Measurements from ENCODE around the gene AZU1.
"Not testable (repeated sequence)": the region's sequence is repeated elsewhere in the genome, so short reads cannot be mapped to it uniquely, and the experiment has no call there.

AZU1 gene

GRCh38 chr19:810883-811489 is 16.7 kb upstream of the AZU1 start:
- DNase-seq, result no peak

GRCh38 chr19:811506-812048 is 16.1 kb upstream of the AZU1 start:
- DNase-seq, result no peak

- no peak for DNase-seq
These were observed 15.4 kb upstream of the AZU1 start for GRCh38 chr19:812049-812746.

DNA sequence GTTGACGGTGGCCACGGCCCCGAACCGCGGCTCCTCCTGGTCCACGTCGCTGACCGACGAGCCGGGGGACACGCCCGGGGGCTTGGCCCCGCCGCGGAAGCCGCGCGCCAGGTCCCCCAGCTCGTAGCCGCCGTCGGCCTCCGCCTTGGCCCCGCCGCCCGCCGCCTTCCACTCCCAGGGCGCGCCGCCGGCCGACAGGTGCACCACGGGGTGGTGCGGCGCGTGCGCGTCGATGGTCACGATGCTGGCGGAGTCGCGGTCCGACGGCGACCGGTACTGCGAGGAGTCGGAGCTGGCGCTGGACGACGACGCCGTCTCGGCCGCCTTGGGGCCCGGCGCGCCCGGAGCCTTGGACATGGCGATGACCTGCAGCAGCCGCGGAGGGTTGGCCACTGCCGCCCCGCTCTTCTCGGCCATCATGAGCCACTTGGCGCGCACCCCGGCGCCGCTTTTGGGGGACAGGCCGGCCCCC is 14.9 kb upstream of the AZU1 start:
- no peak for DNase-seq

- DNase-seq, result no peak
These were observed 14.2 kb upstream of the AZU1 start for GRCh38 chr19:813219-814151.

DNA sequence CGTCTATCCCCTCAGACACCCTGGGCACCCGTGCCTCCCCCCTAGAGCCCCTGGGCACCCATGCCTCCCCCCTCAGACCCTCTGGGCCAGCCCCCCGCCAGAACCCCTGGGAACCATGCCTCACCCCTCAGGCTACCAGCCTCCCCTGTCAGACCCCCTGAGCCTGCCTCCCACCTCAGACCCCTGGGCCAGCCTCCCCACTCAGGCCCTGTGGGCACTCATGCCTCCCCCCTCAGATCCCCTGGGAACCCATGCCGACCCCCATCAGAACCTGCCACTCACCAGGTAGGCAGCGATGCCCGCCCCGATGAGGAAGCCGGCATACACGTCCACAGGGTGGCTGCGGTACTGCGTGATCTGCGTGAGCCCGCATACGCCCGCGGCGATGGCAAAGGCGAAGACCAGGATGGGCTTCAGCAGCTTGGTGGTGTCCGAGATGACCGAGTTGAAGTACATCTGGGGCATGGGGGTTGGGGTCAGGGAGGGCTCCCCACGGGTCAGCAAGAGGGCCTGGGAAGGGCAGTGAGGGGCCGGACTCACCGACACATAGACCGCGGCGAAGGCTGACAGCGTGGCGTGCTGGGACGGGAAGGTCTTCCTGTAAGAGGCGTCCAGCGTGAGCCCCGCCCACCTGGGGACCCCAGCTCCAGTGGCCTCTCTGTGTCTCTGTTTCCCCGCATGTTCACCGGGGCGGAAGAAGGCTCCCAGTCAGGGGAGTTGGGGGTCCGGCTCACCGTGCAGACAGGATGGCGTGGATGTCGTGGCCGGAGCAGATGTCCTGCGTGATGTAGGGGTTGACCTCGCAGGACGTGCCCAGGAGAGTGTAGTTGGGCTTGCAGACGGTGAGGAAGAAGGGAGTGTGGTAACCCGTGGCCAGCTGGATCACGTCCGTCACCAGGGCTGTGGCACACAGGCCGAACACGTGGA is 13.2 kb upstream of the AZU1 start:
- no peak for DNase-seq

DNA sequence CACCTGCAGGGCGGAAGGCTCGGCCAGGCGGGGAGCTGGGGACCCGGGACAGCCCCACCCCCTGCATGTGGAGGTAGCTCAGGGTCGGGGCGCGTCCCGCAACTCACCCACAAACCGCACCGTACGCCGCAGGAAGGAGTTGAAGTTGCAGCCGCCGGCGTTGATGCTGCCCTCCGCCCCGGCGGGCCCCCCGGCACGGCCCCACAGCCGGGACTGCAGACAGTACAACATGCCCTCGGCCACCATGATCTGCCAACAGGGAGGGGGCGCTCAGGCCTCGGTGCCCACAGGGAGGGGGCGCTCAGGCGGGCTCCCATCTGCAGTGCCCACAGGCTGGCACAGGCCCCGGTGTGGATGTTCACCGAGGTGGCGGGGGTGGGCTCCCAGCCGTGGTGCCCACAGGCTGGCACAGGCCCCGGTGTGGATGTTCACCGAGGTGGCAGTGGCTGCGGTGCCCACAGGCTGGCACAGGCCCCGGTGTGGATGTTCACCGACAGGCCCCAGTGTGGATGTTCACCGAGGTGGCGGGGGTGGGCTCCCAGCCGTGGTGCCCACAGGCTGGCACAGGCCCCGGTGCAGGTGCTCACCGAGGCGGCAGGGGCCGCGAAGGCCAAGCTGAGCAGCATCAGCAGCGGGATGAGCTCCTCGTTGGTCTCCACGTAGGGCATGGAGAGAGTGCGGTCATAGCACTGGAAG is 12.4 kb upstream of the AZU1 start:
- no peak for DNase-seq

GRCh38 chr19:815775-816499 is 11.7 kb upstream of the AZU1 start:
- DNase-seq, result no peak

GRCh38 chr19:816500-816857 is 11.2 kb upstream of the AZU1 start:
- DNase-seq, result no peak

GRCh38 chr19:820212-820611 is 7.4 kb upstream of the AZU1 start:
- DNase-seq, result not testable (repeated sequence)

DNA sequence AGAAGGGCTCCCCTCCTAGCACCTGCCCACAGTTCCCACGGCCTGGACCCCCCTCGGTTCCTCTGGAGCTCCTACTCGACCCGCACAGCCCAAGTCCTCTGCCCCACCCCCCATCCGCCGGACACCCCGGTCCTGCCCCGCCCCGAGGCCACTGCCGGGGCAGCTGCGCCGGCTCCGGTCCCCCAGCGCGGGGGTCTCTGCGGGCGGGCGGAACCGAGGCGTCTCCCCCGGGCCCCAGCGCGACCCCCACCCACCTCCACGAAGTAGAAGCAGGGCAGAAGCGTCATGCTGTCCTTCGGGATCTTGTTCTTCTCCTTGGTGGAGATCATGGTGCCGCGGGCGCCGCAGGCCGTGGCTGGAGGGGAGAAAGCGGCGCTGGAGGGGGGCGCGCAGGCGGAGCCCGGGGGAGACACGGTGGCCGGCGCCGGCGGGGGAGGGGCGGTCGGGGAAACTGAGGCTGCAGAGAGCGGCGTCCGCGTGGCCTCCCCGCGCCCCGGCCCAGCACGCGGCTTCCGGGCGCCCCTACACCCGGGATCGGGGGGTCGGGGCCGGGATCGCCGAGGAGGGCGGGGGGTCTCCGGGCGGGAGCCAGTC is 6.3 kb upstream of the AZU1 start:
- no peak for DNase-seq

- DNase-seq, result no peak
These were observed 5.7 kb upstream of the AZU1 start, which contains the start of gene PLPPR3 for GRCh38 chr19:821825-822503. TSS of gene PLPPR3 (minus strand) at chr19:821955. CDS start at chr19:821559, 396 bp downstream.

DNA sequence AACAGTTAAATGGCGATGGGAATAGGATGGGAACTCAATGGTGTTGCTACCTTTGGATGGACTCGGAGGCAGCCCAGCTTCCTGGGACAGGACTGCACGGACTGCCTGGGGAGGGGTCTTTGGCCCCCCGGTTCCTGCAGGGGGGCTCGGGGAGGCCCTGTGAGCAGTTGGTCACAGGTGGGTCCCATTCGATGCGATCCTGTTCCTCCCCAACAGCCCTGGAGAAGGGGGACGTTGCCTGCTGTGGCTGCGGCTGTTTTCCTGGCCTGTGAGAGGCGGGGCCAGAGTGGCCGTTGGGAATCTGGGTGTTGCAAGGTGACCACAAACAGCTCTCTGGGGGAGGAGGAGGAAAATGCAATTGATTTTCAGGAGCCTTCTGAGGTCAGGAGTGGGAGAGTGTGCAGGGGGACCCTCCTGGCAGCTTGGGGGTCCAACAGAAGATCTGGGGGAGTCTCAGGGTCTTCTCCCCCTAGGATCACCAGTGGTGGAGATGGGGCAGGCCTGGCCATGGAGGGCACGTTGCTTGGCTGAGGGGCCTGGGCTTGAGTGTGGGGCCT is 4.0 kb upstream of the AZU1 start:
- no peak for DNase-seq

DNA sequence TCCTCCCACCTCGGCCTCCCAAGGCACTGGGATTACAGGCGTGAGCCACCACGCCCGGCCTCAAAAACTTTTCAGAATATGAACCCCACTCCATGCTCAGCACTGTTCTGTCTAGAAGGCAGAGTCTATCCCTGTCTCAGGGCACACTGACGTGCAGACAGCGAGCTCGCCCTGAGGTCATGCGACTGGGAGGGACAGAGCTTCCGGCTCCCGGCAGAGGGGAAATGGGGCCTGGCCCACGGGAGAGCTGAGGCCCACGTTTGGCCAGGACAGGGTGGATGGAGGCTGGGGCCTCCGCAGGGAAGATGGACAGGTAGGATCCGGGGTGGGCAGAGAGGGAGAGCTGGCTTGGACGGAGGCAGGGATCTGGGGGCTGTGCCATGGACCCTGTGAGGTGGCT is 2.8 kb upstream of the AZU1 start:
- DNase-seq, result no peak

DNA sequence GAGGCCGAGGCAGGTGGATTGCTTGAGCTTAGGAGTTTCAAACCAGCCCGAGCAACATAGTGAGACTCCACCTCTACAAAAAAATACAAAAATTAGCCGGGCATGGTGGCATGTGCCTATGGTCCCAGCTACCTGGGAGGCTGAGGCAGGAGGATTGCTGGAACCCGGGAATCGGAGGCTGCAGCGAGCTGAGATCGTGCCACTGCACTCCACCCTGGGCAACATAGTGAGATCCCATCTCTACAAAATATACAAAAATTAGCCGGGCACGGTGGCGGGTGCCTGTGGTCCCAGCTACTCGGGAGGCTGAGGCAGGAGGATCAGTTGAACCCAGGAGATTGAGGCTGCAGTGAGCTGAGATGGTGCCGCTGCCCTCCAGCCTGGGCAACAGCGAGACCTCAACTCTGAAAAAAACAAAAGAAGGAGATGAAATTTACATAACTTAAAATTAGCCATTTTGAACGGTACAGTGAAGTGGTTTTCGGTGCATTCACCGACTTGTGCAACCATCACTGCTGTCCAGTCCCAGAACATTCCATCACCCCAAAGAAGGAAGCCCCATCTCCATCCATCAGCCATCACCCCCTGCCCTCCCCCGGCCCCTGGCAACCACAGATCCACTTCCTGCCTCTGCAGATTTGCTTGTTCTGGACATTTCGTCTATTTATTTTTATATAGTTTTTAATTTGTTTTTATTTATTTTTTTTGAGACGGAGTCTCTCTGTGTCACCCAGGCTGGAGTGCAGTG is 1.6 kb upstream of the AZU1 start:
- DNase-seq, result no peak

GRCh38 chr19:827314-827709 is 325 bp upstream of the AZU1 start:
- no peak for DNase-seq

DNA sequence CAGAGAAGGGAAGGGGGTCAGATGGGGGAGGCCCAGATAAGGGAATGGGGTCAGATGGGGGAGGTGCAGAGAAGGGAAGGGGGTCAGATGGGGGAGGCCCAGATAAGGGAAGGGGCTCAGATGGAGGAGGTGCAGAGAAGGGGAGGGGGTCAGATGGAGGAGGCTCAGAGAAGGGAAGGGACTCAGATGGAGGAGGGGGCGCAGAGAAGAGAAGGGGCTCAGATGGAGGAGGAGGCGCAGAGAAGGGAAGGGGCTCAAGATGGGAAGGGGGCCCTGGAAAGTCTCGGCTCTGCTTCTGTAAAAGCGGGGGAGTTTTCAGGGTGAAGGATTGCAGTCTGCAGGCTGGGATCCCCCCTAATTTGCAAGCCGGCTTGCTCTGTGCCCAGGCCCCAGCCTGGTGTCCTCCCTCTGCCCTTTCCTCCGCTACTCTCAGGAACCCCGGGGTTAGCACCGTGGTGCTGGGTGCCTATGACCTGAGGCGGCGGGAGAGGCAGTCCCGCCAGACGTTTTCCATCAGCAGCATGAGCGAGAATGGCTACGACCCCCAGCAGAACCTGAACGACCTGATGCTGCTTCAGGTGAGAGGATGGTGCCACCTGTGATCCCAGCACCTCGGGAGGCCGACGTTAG is 1.6 kb downstream of the AZU1 start:
- DNase-seq, result no peak

All from activated CD4-positive, alpha-beta T cell treated with anti-CD3 and anti-CD28 coated beads for 48 hours (primary cell).